Stimulated activated naive CD4-positive, alpha-beta T cell (primary cell): ENCODE results near the gene SLC9C1.
A peak's percentile ranks its signal among the peaks of the same experiment; 100 is the strongest.

Source experiments
- DNase-seq, 6 experiments: peaks; one replicate each; lab custom pipeline; 2025; lab: John Stamatoyannopoulos, UW

Gene SLC9C1

GRCh38 chr3:112131111-112131510 lies 162.9 kb downstream of the SLC9C1 start:
- DNase-seq, result no peak

- no peak for DNase-seq
Observed at GRCh38 chr3:112130638-112130993, 163.4 kb downstream of the SLC9C1 start.

- DNase-seq, result no peak
Observed at GRCh38 chr3:112129925-112130637, 163.9 kb downstream of the SLC9C1 start.

GRCh38 chr3:112128843-112129727 lies 164.9 kb downstream of the SLC9C1 start:
- DNase-seq, result peak; percentile 18 to 86 (median 67)

GRCh38 chr3:112127522-112128494 lies 166.2 kb downstream of the SLC9C1 start:
- DNase-seq, result peak in 3 of 6 experiments; percentile 9 to 43 (median 36)

- no peak for DNase-seq
Observed at GRCh38 chr3:112126511-112126911, 167.5 kb downstream of the SLC9C1 start.

- DNase-seq, result no peak
Observed at GRCh38 chr3:112124907-112125607, 169.0 kb downstream of the SLC9C1 start.

GRCh38 chr3:112123548-112123947 lies 170.5 kb downstream of the SLC9C1 start:
- no peak for DNase-seq

GRCh38 chr3:112122870-112123269 lies 171.1 kb downstream of the SLC9C1 start:
- no peak for DNase-seq

GRCh38 chr3:112121577-112122547 lies 172.2 kb downstream of the SLC9C1 start:
- no peak for DNase-seq

GRCh38 chr3:112119962-112120836 lies 173.8 kb downstream of the SLC9C1 start:
- peak in 3 of 6 experiments; percentile 24 to 39 (median 35) for DNase-seq

- DNase-seq, result no peak
Observed at GRCh38 chr3:112117841-112118571, 176.0 kb downstream of the SLC9C1 start.

GRCh38 chr3:112117415-112117814 lies 176.6 kb downstream of the SLC9C1 start:
- DNase-seq, result no peak

GRCh38 chr3:112116748-112117186 lies 177.2 kb downstream of the SLC9C1 start:
- DNase-seq, result no peak

GRCh38 chr3:112115806-112116383 lies 178.1 kb downstream of the SLC9C1 start:
- no peak for DNase-seq

GRCh38 chr3:112115161-112115739 lies 178.8 kb downstream of the SLC9C1 start:
- no peak for DNase-seq

GRCh38 chr3:112114576-112115160 lies 179.3 kb downstream of the SLC9C1 start:
- DNase-seq, result no peak
